ENCODE data around the gene TMEM119. TPM values are rescaled to one million over a fixed set of nuclear protein-coding genes. Genes with fewer than 3 reads are reported as not detected.

TMEM119 gene
- total and polyA plus RNA-seq, 2 of the 13 experiments (the other 11 are each of a cell fraction or from before 2014, with no cell fraction given), result not detected

- WGBS (ENCODE audit: low lambda C conversion rate), result 28% methylated on average over 10 of the region's 10 CpGs
- Histone ChIP-seq H3K9me3 (ENCODE audit: low read length) (no peaks in the 10 kb centered on the region), H3K4me2 (ENCODE audit: low read depth, low read length) (peak overlapping the region; percentile 63), H4K20me1 (ENCODE audit: insufficient read depth, low read length) (no peaks in the 10 kb centered on the region), H3K27me3 (ENCODE audit: control insufficient read depth in 1 of 2, insufficient read depth in 2 of 2, low read length in 2 of 2) (peaks cover 0 to 4% of the 10 kb centered on the region in 2 experiments; a peak in 1 of 5 replicates), H3K9ac (ENCODE audit: insufficient read depth, low read depth, low read length) (0 out of 2 replicates have a peak overlapping the region, but pooled peaks have one; percentile 22), H3K79me2 (ENCODE audit: insufficient read depth, low read length) (no peaks in the 10 kb centered on the region), H3K4me1 (ENCODE audit: insufficient read depth, low read length) (peaks cover 20% of the 10 kb centered on the region), H3K36me3 (replicated peaks in 1 of 2; ENCODE audit: control insufficient read depth in 1 of 2, insufficient read depth in 2 of 2, low read length in 2 of 2) (no peaks in the 10 kb centered on the region), H3K4me3 (replicated peaks in 1 of 3; ENCODE audit: insufficient read depth in 1 of 3, low read depth in 2 of 3, low read length in 3 of 3) (peak overlapping the region in 2 of 3 experiments; percentile 2 to 13; a peak in 2 of 6 replicates), H3K27ac (ENCODE audit: extremely low read length, insufficient read depth, low read length) (no peak overlapping the region), H2AFZ (ENCODE audit: low read length) (peak overlapping the region; percentile 75)
- intact Hi-C loops (cut with micrococcal nuclease; ENCODE audit: unreplicated experiment), result no loop called here
- ATAC-seq, result peak; percentile 46
- BruUV-seq (replicated peaks), result no TSS peak
- POLR2A ChIA-PET, result interaction anchor here (1.1 kb wide), 2 partner anchors 8 to 58 kb away, joined by 3 to 4 read pairs; partner anchors contain the start of gene ISCU
- CTCF ChIA-PET (ENCODE audit: low intra/inter-chr PET ratio, low total read pairs), result no interaction called here
- peak; percentile 71 for DNase-seq (ENCODE audit: low spot score)
- in situ Hi-C loops (cut with HindIII; ENCODE audit: extremely low pct_ligation_motif_present, low pct_unique_long_range_greater_than_20kb), result no loop called here
- FAIRE-seq, result peak; percentile 65
- TF ChIP-seq ZNF430 (CRISPR knock-in tag; IDR thresholded peaks at IDR 0.05) (no peak), FOSL2 (CRISPR knock-in tag; IDR thresholded peaks at IDR 0.05) (no peak), KLF13 (CRISPR knock-in tag; IDR thresholded peaks at IDR 0.05) (no peak), ZNF775 (CRISPR knock-in tag; IDR thresholded peaks at IDR 0.05; ENCODE audit: borderline replicate concordance) (no peak), FOXK2 (IDR thresholded peaks at IDR 0.05) (no peak), MBNL3 (CRISPR knock-in tag; conservative IDR thresholded peaks at IDR 0.05) (no peak), WIZ (CRISPR knock-in tag; IDR thresholded peaks at IDR 0.05) (no peak), HDAC2 (CRISPR knock-in tag; IDR thresholded peaks at IDR 0.05) (peak; percentile 26; the same call in 1 of the 2 replicates), KAT8 (CRISPR knock-in tag; IDR thresholded peaks at IDR 0.05) (peak; percentile 76; the same call in 1 of the 2 replicates), ZBTB1 (CRISPR knock-in tag; IDR thresholded peaks at IDR 0.05; ENCODE audit: borderline replicate concordance) (no peak), TOPORS (CRISPR knock-in tag; IDR thresholded peaks at IDR 0.05) (no peak), ZNF616 (CRISPR knock-in tag; IDR thresholded peaks at IDR 0.05; ENCODE audit: low read depth) (no peak), ZFY (CRISPR knock-in tag; IDR thresholded peaks at IDR 0.05) (peak; percentile 81), FOXK1 (CRISPR knock-in tag; IDR thresholded peaks at IDR 0.05; ENCODE audit: borderline replicate concordance, low read depth) (peak; percentile 63; the same call in 1 of the 2 replicates), MEIS2 (CRISPR knock-in tag; IDR thresholded peaks at IDR 0.05) (no peak), PPARG (CRISPR knock-in tag; conservative IDR thresholded peaks at IDR 0.05) (0 out of 2 replicates have a peak, but pooled peaks have one; percentile 16), HMGXB3 (CRISPR knock-in tag; IDR thresholded peaks at IDR 0.05; ENCODE audit: borderline replicate concordance) (no peak), ZNF713 (CRISPR knock-in tag; IDR thresholded peaks at IDR 0.05) (no peak), TCF7L2 (IDR thresholded peaks at IDR 0.05; ENCODE audit: low read depth, low read length) (no peak), CREB1 (IDR thresholded peaks at IDR 0.05) (no peak), CREB1 (CRISPR knock-in tag; IDR thresholded peaks at IDR 0.05) (0 out of 2 replicates have a peak, but pooled peaks have one; percentile 33), ZNF512 (CRISPR knock-in tag; IDR thresholded peaks at IDR 0.05) (no peak)
Observed at GRCh38 chr12:108620236-108620879, 22.5 kb upstream of the TMEM119 start.
